GM12878 (cell line): ENCODE measurements around the gene CARD9. TPM values are rescaled to one million over a fixed set of nuclear protein-coding genes. Genes with fewer than 3 reads are reported as not detected.
A peak's percentile ranks its signal among the peaks of the same experiment; 100 is the strongest.

Experiments
- BACH1 ChIP-seq: fragments of 450-650 bp; IDR thresholded peaks from 2 replicates; pipeline ENCODE4 v1.6.1; 2017; ENCODE audit warnings: mild to moderate bottlenecking, borderline replicate concordance
- BCLAF1 ChIP-seq: fragments of 450-650 bp; IDR thresholded peaks from 2 replicates; pipeline ENCODE4 v1.6.1; 2017; ENCODE audit warnings: antibody characterized with exemption, mild to moderate bottlenecking, moderate library complexity
- DPF2 ChIP-seq: fragments of 450-650 bp; IDR thresholded peaks from 2 replicates; pipeline ENCODE4 v1.6.1; 2017; ENCODE audit warnings: mild to moderate bottlenecking
- E4F1 ChIP-seq: fragments of 450-650 bp; IDR thresholded peaks from 2 replicates; pipeline ENCODE4 v1.6.1; 2018; ENCODE audit warnings: borderline replicate concordance, mild to moderate bottlenecking; ENCODE audit not compliant: partially characterized antibody
- EGR1 ChIP-seq, 2 experiments: IDR thresholded peaks; 1 replicate in 1 of 2; 2 replicates in 1 of 2; pipeline ENCODE4 v1.6.1; 2011 to 2012; ENCODE audit warnings: low read depth in 2 of 2, low read length in 2 of 2, borderline replicate concordance in 1 of 2, mild to moderate bottlenecking in 1 of 2, moderate library complexity in 1 of 2
- GATAD2B ChIP-seq: fragments of 450-650 bp; conservative IDR thresholded peaks from 2 replicates; pipeline ENCODE4 v1.6.1; 2017; ENCODE audit warnings: low read depth, mild to moderate bottlenecking, moderate library complexity
- HDGF ChIP-seq: fragments of 450-650 bp; IDR thresholded peaks from 2 replicates; pipeline ENCODE4 v1.6.1; 2016; ENCODE audit warnings: antibody characterized with exemption
- JUNB ChIP-seq: IDR thresholded peaks from 2 replicates; pipeline ENCODE4 v1.6.1; 2016; ENCODE audit warnings: antibody characterized with exemption, mild to moderate bottlenecking
- KDM1A ChIP-seq: fragments of 200-600 bp; sonication (generic); IDR thresholded peaks from 2 replicates; pipeline ENCODE4 v1.6.1; 2016; ENCODE audit warnings: borderline replicate concordance
- MTA3 ChIP-seq: IDR thresholded peaks from 2 replicates; pipeline ENCODE4 v1.6.1; 2012; ENCODE audit warnings: low read length, inconsistent platforms, borderline replicate concordance
- NFIC ChIP-seq: IDR thresholded peaks from 2 replicates; pipeline ENCODE4 v1.6.1; 2012; ENCODE audit warnings: low read depth, mild to moderate bottlenecking, inconsistent platforms, low read length, moderate library complexity
- NKRF ChIP-seq: fragments of 450-650 bp; conservative IDR thresholded peaks from 2 replicates; pipeline ENCODE4 v1.6.1; 2017; ENCODE audit warnings: mild to moderate bottlenecking, moderate library complexity
- NR2C2 ChIP-seq: IDR thresholded peaks from 2 replicates; pipeline ENCODE4 v1.6.1; 2011; ENCODE audit warnings: borderline replicate concordance, low read depth; ENCODE audit not compliant: control insufficient read depth, insufficient read length
- SPI1 ChIP-seq: IDR thresholded peaks from 2 replicates; pipeline ENCODE4 v1.6.1; 2011; ENCODE audit warnings: low read depth, mild to moderate bottlenecking, low read length, moderate library complexity, borderline replicate concordance; ENCODE audit not compliant: insufficient read depth
- SREBF1 ChIP-seq: IDR thresholded peaks from 2 replicates; pipeline ENCODE4 v1.6.1; 2012; ENCODE audit warnings: mild to moderate bottlenecking, low read length
- STAT3 ChIP-seq: IDR thresholded peaks from 2 replicates; pipeline ENCODE4 v1.6.1; 2011; ENCODE audit warnings: low read depth, low read length, improper control_type of control experiment
- TCF3 ChIP-seq: IDR thresholded peaks from 2 replicates; pipeline ENCODE4 v1.6.1; 2012; ENCODE audit warnings: low read depth, mild to moderate bottlenecking, low read length, borderline replicate concordance; ENCODE audit not compliant: insufficient read depth
- TCF7 ChIP-seq: IDR thresholded peaks from 2 replicates; pipeline ENCODE4 v1.6.1; 2014; ENCODE audit warnings: antibody characterized with exemption, borderline replicate concordance
- USF1 ChIP-seq: IDR thresholded peaks from 2 replicates; pipeline ENCODE4 v1.6.1; 2011; ENCODE audit warnings: borderline replicate concordance, low read depth, mild to moderate bottlenecking, moderate library complexity, mixed read lengths, low read length; ENCODE audit not compliant: insufficient read depth; ENCODE audit errors: extremely low read length
- polyA plus RNA-seq, 11 experiments: library from polyadenylated mRNA; depleted of rRNA in 4 of 11; unstranded in 6 of 11; stranded (reverse) in 5 of 11; fragments of >200 nt; fragmentation: Nextera tagmentation in 4 of 11; fragmentation: Illumina TruSeq in 1 of 11; extraction: Ambion mirVana in 4 of 11; extraction: Trizol in 1 of 11; gene quantifications; 1 replicate in 1 of 11; 2 replicates in 10 of 11; pipeline versions ENCODE4 v1.2.1 to v1.2.3, GENCODE V29; 2011 to 2016; ENCODE audit warnings: inconsistent platforms in 2 of 11, missing spikeins in 2 of 11, low read depth in 1 of 11
- total RNA-seq, 4 experiments: library from RNA; depleted of rRNA in 3 of 4; stranded (reverse); fragments of >200 nt in 3 of 4; fragmentation: Illumina TruSeq in 1 of 4; extraction: Trizol in 1 of 4; gene quantifications; 2 replicates each; pipeline versions ENCODE4 v1.2.1 to v1.2.3, GENCODE V29; 2013 to 2021

The CARD9 gene
- total and polyA plus RNA-seq, 10 of the 15 experiments (the other 5 are each of a cell fraction or from before 2014, with no cell fraction given): 0.11 to 4.9 (median 1.8) TPM; not detected in 1

- TF ChIP-seq KDM1A: no peak
- peak; percentile 95 for TF ChIP-seq NKRF
- TF ChIP-seq STAT3: no peak
- peak; percentile 89 for TF ChIP-seq DPF2
- TF ChIP-seq TCF3: no peak
- TF ChIP-seq NR2C2: no peak
- peak; percentile 74; the same call in 1 of the 2 replicates for TF ChIP-seq BACH1
- TF ChIP-seq SPI1: no peak
- TF ChIP-seq EGR1 (IDR thresholded peaks at IDR 0.05; ENCODE audit: borderline replicate concordance in 1 of 2, low read depth in 2 of 2, low read length in 2 of 2): peak in 1 of 2 experiments; percentile 89; a peak in 2 of 3 replicates
- TF ChIP-seq USF1: no peak
- 0 out of 2 replicates have a peak, but pooled peaks have one; percentile 65 for TF ChIP-seq BCLAF1
- TF ChIP-seq TCF7: no peak
- TF ChIP-seq NFIC: no peak
- TF ChIP-seq E4F1: no peak
- no peak for TF ChIP-seq JUNB
- peak; percentile 58; the same call in 1 of the 2 replicates for TF ChIP-seq HDGF
- no peak for TF ChIP-seq SREBF1
- peak; percentile 96 for TF ChIP-seq GATAD2B
- no peak for TF ChIP-seq MTA3
These were observed 10.1 kb downstream of the CARD9 start, which contains the start of gene DNLZ (continued) for GRCh38 chr9:136363106-136363948.
